Measurements from ENCODE around the gene SIVA1. TPM values are rescaled to one million over a fixed set of nuclear protein-coding genes. Genes with fewer than 3 reads are reported as not detected.

Gene SIVA1
- total RNA-seq, 2 donors from 2014 or later: 218 to 320 TPM

DNA sequence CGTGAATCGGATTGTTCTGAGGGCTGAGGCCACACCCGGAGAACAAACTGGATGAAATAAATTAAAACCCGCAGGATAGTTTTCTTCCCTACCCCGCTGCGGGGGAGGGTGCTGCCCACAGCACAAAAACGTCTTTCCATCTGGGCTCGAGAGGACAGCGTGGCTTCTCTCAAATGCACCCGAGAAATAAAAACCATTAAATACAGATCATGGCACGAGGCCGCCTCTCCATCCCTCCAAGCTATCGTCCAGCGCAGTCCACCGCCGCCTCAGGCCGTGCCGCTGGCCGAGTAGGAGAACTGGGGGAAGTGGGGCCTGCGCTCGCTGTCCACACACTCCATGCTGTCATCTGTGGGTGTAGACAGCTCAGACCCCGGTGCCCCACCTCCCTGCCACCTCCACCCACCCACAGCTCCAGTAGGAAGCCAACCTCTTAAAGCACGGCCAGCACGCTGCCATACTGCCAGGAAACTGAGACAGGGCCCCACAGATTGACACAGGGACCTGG is 17.2 kb downstream of the SIVA1 start:
- TF ChIP-seq, protein P1, sequence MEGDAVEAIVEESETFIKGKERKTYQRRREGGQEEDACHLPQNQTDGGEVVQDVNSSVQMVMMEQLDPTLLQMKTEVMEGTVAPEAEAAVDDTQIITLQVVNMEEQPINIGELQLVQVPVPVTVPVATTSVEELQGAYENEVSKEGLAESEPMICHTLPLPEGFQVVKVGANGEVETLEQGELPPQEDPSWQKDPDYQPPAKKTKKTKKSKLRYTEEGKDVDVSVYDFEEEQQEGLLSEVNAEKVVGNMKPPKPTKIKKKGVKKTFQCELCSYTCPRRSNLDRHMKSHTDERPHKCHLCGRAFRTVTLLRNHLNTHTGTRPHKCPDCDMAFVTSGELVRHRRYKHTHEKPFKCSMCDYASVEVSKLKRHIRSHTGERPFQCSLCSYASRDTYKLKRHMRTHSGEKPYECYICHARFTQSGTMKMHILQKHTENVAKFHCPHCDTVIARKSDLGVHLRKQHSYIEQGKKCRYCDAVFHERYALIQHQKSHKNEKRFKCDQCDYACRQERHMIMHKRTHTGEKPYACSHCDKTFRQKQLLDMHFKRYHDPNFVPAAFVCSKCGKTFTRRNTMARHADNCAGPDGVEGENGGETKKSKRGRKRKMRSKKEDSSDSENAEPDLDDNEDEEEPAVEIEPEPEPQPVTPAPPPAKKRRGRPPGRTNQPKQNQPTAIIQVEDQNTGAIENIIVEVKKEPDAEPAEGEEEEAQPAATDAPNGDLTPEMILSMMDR (IDR thresholded peaks at IDR 0.05): no peak
- no peak for DNase-seq (ENCODE audit: low spot score)
- no peaks in the 10 kb centered on the region for H3K9me3 ChIP-seq
- H3K4me3 ChIP-seq: no peak overlapping the region
- no peak overlapping the region for H3K27ac ChIP-seq
- no peaks in the 10 kb centered on the region for H3K27me3 ChIP-seq (replicated peaks; ENCODE audit: insufficient read depth)
- H3K36me3 ChIP-seq: peaks cover 30% of the 10 kb centered on the region
- ATAC-seq (ENCODE audit: insufficient number of reproducible peaks, low FRiP score, low read depth): no peak
- no peaks in the 10 kb centered on the region for H3K4me1 ChIP-seq (ENCODE audit: control insufficient read depth in 1 of 2, low read depth in 2 of 2)

DNA sequence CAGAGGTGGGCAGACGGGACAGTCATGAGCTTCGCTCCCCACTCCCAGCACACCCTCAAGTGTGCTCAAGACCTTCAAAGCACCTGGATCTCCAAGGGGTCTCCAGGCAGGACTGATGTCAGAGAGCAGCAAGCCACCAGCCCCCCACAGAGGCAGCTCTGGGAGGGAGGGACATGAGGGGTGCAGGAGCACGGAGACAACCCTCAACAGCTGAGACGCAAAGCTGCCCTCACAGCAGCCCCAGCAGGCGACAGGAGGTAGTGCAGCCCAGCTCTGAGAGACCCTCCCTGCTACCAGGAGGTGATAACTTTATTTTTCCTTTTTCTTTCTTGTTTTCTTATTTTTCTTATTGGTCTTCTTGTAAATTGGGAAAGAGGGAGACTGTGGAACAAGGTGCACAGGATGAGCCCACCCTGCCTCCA is 17.9 kb downstream of the SIVA1 start:
- ATAC-seq (ENCODE audit: insufficient number of reproducible peaks, low FRiP score, low read depth): no peak
- Histone ChIP-seq H3K27me3 (replicated peaks; ENCODE audit: insufficient read depth) (no peaks in the 10 kb centered on the region), H3K9me3 (no peaks in the 10 kb centered on the region), H3K27ac (no peak overlapping the region), H3K4me1 (ENCODE audit: control insufficient read depth in 1 of 2, low read depth in 2 of 2) (no peaks in the 10 kb centered on the region), H3K36me3 (peaks cover 38% of the 10 kb centered on the region), H3K4me3 (no peak overlapping the region)
- no peak for DNase-seq (ENCODE audit: low spot score)
- TF ChIP-seq, protein P1 (IDR thresholded peaks at IDR 0.05): peak; percentile 58

DNA sequence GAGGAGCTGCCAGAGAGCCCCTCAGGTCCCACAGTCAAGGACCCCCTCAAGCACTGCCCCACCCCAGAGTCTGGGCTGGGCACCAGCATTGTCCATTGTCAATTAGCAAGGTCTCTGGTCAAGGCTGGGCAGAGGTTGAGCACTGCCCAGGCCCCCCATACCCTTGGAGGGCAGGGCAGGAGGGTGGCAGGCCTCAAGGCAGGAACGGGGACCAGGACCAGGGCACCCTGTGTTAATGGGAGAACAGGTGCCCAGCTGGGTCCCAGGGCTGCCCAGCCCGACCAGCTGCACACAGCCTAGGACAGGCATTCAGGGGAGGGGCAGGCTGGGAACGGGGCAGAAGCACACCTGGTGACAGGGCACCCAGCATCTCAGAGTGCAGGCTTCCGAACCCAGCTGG is 18.4 kb downstream of the SIVA1 start:
- Histone ChIP-seq H3K9me3 (no peaks in the 10 kb centered on the region), H3K4me1 (ENCODE audit: control insufficient read depth in 1 of 2, low read depth in 2 of 2) (no peaks in the 10 kb centered on the region), H3K27ac (no peak overlapping the region), H3K27me3 (replicated peaks; ENCODE audit: insufficient read depth) (no peaks in the 10 kb centered on the region), H3K36me3 (peaks cover 42% of the 10 kb centered on the region), H3K4me3 (no peak overlapping the region)
- TF ChIP-seq, protein P1 (IDR thresholded peaks at IDR 0.05): no peak
- ATAC-seq (ENCODE audit: insufficient number of reproducible peaks, low FRiP score, low read depth) (no peak), DNase-seq (ENCODE audit: low spot score) (no peak)

DNA sequence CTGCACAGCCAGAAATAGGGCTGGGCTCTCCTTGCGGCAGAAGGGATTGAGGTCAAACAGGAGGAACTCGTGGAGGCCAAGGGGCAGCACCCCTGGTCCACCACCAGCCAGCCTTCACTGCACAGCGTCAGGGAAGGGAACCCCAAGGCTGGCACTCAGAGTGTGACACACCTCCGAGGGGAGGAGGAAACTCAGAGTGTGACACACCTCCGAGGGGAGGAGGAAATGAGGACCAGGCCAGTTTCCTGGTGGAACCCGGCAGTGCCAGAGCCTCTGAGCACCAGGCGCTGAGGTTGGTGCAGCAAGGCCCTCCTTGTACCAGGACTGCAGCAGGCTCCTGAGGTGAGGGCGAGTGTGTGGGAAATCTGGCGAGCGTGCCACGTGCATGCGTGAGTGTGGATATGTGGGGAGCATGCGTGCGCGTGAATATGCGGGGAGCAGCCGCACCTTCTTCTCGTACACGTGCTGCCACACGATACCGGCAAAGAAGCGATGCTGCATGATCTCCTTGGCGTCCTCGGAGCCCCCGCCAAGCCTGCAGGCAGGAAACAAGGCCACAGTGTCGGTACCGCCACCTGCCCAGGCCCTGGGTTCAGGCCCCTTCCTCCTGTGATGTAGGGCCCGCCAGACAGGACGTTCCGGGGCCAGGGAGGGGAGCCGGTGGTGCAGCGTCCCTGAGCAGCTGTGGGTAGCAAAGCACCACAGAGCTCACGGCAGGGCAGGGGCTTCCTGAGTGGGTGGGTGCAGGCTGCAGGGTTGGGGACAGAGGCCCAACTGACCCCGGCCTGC is 19.2 kb downstream of the SIVA1 start:
- Histone ChIP-seq H3K36me3 (peaks cover 43% of the 10 kb centered on the region), H3K27me3 (replicated peaks; ENCODE audit: insufficient read depth) (no peaks in the 10 kb centered on the region), H3K27ac (no peak overlapping the region), H3K4me1 (ENCODE audit: control insufficient read depth in 1 of 2, low read depth in 2 of 2) (no peaks in the 10 kb centered on the region), H3K9me3 (no peaks in the 10 kb centered on the region), H3K4me3 (no peak overlapping the region)
- ATAC-seq (ENCODE audit: insufficient number of reproducible peaks, low FRiP score, low read depth) (no peak), DNase-seq (ENCODE audit: low spot score) (no peak)
- TF ChIP-seq, protein P1 (IDR thresholded peaks at IDR 0.05): no peak

DNA sequence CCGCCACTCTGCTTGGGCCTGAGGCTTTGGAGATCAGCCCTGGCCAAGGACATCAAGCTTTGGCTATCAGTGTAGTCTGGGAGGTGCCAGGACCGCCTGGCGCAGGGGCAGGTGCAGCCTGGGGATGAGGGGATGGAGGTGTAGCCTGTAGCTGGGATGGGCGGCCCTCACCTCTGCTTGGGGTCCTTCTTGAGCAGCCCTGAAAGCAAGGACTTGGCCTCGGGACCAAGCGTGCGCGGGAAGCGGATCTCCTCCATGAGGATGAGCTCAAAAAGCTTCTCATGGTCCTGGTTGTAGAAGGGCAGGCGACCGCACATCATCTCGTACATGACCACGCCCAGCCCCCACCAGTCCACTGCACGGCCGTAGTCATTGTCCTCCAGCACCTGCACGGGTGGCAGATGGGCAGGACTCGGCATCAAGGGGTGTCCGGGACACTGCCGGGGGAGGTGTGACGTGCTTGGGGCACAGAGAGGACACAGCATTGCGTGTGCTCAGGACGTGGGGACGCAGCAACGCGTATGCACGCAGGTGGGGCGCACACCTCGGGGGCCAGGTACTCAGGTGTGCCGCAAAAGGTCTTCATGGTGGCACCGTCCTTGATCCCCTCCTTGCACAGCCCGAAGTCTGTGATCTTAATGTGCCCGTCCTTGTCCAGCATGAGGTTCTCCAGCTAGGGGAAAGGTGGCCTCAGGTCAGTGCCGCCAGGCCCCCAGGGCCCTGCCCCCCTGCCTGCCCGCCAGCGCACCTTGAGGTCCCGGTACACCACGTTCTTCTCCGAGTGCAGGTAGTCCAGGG is 20.0 kb downstream of the SIVA1 start:
- Histone ChIP-seq H3K27me3 (replicated peaks; ENCODE audit: insufficient read depth) (no peaks in the 10 kb centered on the region), H3K36me3 (peaks cover 43% of the 10 kb centered on the region), H3K9me3 (no peaks in the 10 kb centered on the region), H3K4me3 (no peak overlapping the region), H3K27ac (no peak overlapping the region), H3K4me1 (ENCODE audit: control insufficient read depth in 1 of 2, low read depth in 2 of 2) (no peaks in the 10 kb centered on the region)
- TF ChIP-seq, protein P1 (IDR thresholded peaks at IDR 0.05): no peak
- ATAC-seq (ENCODE audit: insufficient number of reproducible peaks, low FRiP score, low read depth) (no peak), DNase-seq (ENCODE audit: low spot score) (no peak)
